HCEC 1CT (cell line): ENCODE measurements around the gene OR51D1.

ENCODE experiments used
- DNase-seq: peaks from one replicate; pipeline ENCODE4 v3.0.0-alpha.2; 2017

OR51D1 gene

GRCh38 chr11:4636962-4637661 lies at the start of gene OR51D1:
Gene OR51D1 (plus strand): TSS chr11:4637477. CDS start chr11:4639791, 2,314 bp downstream.
- peak; percentile 48 for DNase-seq

GRCh38 chr11:4589017-4589416 lies 48.3 kb upstream of the OR51D1 start:
- no peak for DNase-seq

- DNase-seq = no peak
Observed at GRCh38 chr11:4593739-4594138, 43.5 kb upstream of the OR51D1 start, which contains the start of gene OR52I1. Gene OR52I1 (plus strand): TSS chr11:4594039. CDS start chr11:4594039, 0 bp downstream.

- DNase-seq = no peak
Observed at GRCh38 chr11:4605057-4605456, 32.2 kb upstream of the OR51D1 start.

GRCh38 chr11:4606231-4607015 lies 30.9 kb upstream of the OR51D1 start:
- DNase-seq = no peak

- DNase-seq = no peak
Observed at GRCh38 chr11:4607096-4607495, 30.2 kb upstream of the OR51D1 start.

GRCh38 chr11:4607781-4608666 lies 29.3 kb upstream of the OR51D1 start, which contains the start of gene TRIM68:
Gene TRIM68 (minus strand): TSS chr11:4608231. CDS start chr11:4605504, 2,727 bp downstream.
- peak; percentile 96 for DNase-seq

- DNase-seq = peak; percentile 23
Observed at GRCh38 chr11:4610258-4610935, 26.9 kb upstream of the OR51D1 start.

GRCh38 chr11:4611986-4612385 lies 25.3 kb upstream of the OR51D1 start:
- DNase-seq = no peak

- no peak for DNase-seq
Observed at GRCh38 chr11:4615856-4616444, 21.3 kb upstream of the OR51D1 start.

GRCh38 chr11:4619514-4619913 lies 17.8 kb upstream of the OR51D1 start:
- DNase-seq = no peak

- DNase-seq = peak; percentile 62
Observed at GRCh38 chr11:4626207-4627099, 10.8 kb upstream of the OR51D1 start.

GRCh38 chr11:4636136-4636535 lies 1.1 kb upstream of the OR51D1 start:
- DNase-seq = no peak

- DNase-seq = no peak
Observed at GRCh38 chr11:4637662-4638047, 378 bp downstream of the OR51D1 start.

- DNase-seq = no peak
Observed at GRCh38 chr11:4639931-4640330, 2.7 kb downstream of the OR51D1 start.

GRCh38 chr11:4641501-4641900 lies 4.2 kb downstream of the OR51D1 start:
- no peak for DNase-seq

- DNase-seq = no peak
Observed at GRCh38 chr11:4642043-4642442, 4.8 kb downstream of the OR51D1 start.

- no peak for DNase-seq
Observed at GRCh38 chr11:4643076-4643475, 5.8 kb downstream of the OR51D1 start.

GRCh38 chr11:4643682-4644081 lies 6.4 kb downstream of the OR51D1 start, which contains the start of gene OR51E1:
Gene OR51E1 (plus strand): TSS chr11:4643982. CDS start chr11:4652527, 8,545 bp downstream.
- DNase-seq = no peak

GRCh38 chr11:4644233-4644632 lies 7.0 kb downstream of the OR51D1 start:
- DNase-seq = no peak

GRCh38 chr11:4645974-4646373 lies 8.7 kb downstream of the OR51D1 start:
- no peak for DNase-seq
